Measurements from ENCODE around the gene MYL7.

Gene MYL7

DNA sequence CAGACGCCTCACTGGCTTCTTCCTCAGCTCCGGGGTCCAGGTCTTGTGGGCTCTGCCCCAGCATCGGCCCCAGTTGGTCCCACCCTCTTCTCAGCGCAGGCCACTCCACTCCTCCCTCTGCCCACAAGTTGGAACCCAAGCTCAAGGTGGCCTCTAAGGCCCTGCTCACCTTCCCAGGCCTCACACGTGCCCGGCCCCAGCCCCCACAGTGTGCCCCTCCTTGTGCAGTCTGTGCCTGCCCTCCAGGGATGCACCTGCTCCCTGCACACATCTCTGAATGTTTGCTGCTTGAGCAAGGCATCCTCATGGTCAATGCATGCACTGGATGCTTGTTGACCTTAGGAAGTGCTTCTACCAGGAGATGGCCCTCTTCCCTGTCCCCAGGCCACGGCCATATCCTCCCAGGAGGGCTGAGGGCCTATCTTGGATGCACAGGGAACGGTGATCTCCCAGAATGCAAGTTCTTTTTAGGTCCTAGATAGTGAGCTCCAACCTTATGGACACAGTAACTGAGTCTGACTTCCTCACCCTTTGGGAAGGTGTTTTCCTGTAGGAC is 44.7 kb downstream of the MYL7 start:
- Histone ChIP-seq H3K79me2 (no peaks in the 10 kb centered on the region), H3K27me3 (ENCODE audit: control insufficient read depth, insufficient read depth, low read length) (no peaks in the 10 kb centered on the region), H3K4me1 (no peaks in the 10 kb centered on the region), H3K4me3 (ENCODE audit: low read depth, low read length) (no peak overlapping the region), H3K4me2 (ENCODE audit: low read length) (no peak overlapping the region), H3K36me3 (ENCODE audit: control insufficient read depth, insufficient read depth, low read length) (no peaks in the 10 kb centered on the region), H3K27ac (no peak overlapping the region), H3K9ac (no peak overlapping the region), H2AFZ (no peak overlapping the region), H3K9me3 (ENCODE audit: control insufficient read depth, low read length) (no peaks in the 10 kb centered on the region)
- TF ChIP-seq, protein P1, sequence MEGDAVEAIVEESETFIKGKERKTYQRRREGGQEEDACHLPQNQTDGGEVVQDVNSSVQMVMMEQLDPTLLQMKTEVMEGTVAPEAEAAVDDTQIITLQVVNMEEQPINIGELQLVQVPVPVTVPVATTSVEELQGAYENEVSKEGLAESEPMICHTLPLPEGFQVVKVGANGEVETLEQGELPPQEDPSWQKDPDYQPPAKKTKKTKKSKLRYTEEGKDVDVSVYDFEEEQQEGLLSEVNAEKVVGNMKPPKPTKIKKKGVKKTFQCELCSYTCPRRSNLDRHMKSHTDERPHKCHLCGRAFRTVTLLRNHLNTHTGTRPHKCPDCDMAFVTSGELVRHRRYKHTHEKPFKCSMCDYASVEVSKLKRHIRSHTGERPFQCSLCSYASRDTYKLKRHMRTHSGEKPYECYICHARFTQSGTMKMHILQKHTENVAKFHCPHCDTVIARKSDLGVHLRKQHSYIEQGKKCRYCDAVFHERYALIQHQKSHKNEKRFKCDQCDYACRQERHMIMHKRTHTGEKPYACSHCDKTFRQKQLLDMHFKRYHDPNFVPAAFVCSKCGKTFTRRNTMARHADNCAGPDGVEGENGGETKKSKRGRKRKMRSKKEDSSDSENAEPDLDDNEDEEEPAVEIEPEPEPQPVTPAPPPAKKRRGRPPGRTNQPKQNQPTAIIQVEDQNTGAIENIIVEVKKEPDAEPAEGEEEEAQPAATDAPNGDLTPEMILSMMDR (IDR thresholded peaks at IDR 0.05), result no peak

GRCh38 chr7:44095781-44096180 is 45.4 kb downstream of the MYL7 start:
- Histone ChIP-seq H2AFZ (no peak overlapping the region), H3K4me2 (ENCODE audit: low read length) (no peak overlapping the region), H3K9ac (no peak overlapping the region), H3K9me3 (ENCODE audit: control insufficient read depth, low read length) (no peaks in the 10 kb centered on the region), H3K4me3 (ENCODE audit: low read depth, low read length) (no peak overlapping the region), H3K79me2 (no peaks in the 10 kb centered on the region), H3K27me3 (ENCODE audit: control insufficient read depth, insufficient read depth, low read length) (no peaks in the 10 kb centered on the region), H3K4me1 (no peaks in the 10 kb centered on the region), H3K36me3 (ENCODE audit: control insufficient read depth, insufficient read depth, low read length) (no peaks in the 10 kb centered on the region), H3K27ac (no peak overlapping the region)
- TF ChIP-seq, protein P1 (IDR thresholded peaks at IDR 0.05), result no peak

- no peak overlapping the region for H3K9ac ChIP-seq
- H3K27me3 ChIP-seq (ENCODE audit: control insufficient read depth, insufficient read depth, low read length), result no peaks in the 10 kb centered on the region
- TF ChIP-seq, protein P1 (IDR thresholded peaks at IDR 0.05), result no peak
- H3K36me3 ChIP-seq (ENCODE audit: control insufficient read depth, insufficient read depth, low read length), result no peaks in the 10 kb centered on the region
- H2AFZ ChIP-seq, result peak overlapping the region; percentile 39
- no peak overlapping the region for H3K27ac ChIP-seq
- no peaks in the 10 kb centered on the region for H3K79me2 ChIP-seq
- no peak overlapping the region for H3K4me3 ChIP-seq (ENCODE audit: low read depth, low read length)
- no peaks in the 10 kb centered on the region for H3K9me3 ChIP-seq (ENCODE audit: control insufficient read depth, low read length)
- no peak overlapping the region for H3K4me2 ChIP-seq (ENCODE audit: low read length)
- no peaks in the 10 kb centered on the region for H3K4me1 ChIP-seq
These were observed 46.1 kb downstream of the MYL7 start for GRCh38 chr7:44094883-44095592.

GRCh38 chr7:44094365-44094764 is 46.8 kb downstream of the MYL7 start:
- Histone ChIP-seq H3K4me3 (ENCODE audit: low read depth, low read length) (no peak overlapping the region), H3K9me3 (ENCODE audit: control insufficient read depth, low read length) (no peaks in the 10 kb centered on the region), H3K4me2 (ENCODE audit: low read length) (no peak overlapping the region), H3K27ac (no peak overlapping the region), H3K27me3 (ENCODE audit: control insufficient read depth, insufficient read depth, low read length) (no peaks in the 10 kb centered on the region), H3K36me3 (ENCODE audit: control insufficient read depth, insufficient read depth, low read length) (no peaks in the 10 kb centered on the region), H3K9ac (no peak overlapping the region), H2AFZ (no peak overlapping the region), H3K4me1 (no peaks in the 10 kb centered on the region), H3K79me2 (no peaks in the 10 kb centered on the region)
- TF ChIP-seq, protein P1 (IDR thresholded peaks at IDR 0.05), result no peak

All from parathyroid adenoma (tissue), 2 donors.